GM21381 (cell line): ENCODE results near the gene SMYD3.

Experiments used
- ATAC-seq: cut with Tn5 transposase; IDR thresholded peaks from one replicate; pipeline ENCODE4 v1.9.1; 2021; ENCODE audit warnings: mild to moderate bottlenecking, moderate library complexity; ENCODE audit not compliant: unreplicated experiment

The SMYD3 gene

DNA sequence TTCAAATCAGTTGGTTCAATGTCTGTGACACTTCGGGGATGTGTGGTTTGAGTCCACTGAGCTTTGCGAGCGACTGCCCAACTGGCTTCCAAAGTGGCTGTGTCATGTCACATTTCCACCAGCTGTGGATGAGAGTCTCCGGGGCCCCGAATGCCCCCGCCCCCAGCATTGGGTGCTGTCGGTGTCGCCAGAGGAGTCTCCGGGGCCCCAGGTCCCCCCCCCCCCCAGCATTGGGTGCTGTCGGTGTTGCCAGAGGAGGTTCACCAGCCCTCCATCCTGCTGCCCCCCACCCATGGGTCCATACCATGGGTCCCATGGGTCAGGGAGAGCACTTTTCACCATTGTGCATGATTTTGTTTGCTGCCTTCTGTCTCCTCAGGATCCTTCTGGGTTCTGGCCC is 9.0 kb upstream of the SMYD3 start:
- no peak for ATAC-seq

DNA sequence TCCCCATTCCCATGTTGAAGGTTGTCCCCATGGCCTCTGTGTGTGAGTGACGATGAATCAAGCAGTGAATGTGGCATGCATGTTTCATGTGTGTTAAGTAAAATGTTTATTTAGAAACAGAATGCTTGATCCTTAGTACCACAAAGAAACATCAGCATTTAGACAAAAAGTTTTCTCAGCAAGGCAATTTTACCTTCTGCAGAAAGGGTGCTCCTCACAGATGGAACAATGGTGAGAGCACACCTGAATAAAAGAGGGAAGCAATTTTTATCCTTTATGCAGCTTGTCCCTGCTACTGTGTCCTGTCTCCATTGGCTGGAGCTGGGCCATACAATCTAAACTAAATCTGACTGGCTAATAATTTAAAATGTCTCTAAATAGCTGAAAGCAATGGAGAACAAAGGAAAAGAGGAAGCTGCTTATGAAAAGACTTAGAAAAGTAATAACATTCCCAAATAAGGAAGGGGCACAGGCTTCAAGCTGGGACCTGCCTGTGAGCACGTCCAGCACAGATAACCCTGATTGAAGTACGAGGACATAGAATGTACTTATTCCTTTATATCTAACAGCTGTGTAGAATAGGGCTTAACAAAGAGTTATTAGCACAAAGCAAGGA is 8.4 kb upstream of the SMYD3 start:
- ATAC-seq = no peak

DNA sequence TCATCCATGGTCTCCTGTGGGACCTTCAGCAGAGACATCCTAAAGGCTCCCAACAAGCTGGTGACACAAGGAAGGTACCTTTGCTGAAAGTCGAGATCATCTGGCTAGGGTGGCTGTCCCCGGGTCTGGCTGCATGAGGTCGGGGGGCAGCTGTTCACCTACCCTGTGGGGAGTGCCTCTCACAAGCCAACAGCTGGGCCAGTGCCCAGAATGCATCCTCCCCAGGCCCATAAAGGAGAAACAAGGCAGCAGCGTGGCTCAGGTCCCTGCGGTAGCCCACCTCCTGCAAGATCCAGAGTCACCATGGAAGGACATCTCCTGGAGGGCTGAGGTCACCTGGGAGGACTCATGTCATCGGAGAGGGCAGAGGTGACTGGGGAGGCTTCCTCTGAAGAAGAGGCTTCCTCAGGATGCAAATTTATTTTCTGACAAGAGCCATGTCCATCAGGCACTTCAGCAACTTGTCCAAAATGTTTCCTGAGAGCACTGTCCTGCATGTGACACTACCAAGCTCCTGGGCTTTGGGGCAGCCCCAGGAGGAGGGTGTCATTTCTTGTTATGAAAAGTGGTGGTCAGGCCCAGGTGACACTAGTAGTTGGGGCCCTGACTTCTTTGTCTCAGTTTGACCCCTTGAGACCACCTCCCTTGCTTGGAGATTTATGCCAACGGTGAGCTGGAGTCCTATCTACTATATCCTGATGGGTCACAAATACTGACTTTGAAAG is 6.7 kb upstream of the SMYD3 start:
- ATAC-seq = no peak

GRCh38 chr1:246513041-246513440 is 6.0 kb upstream of the SMYD3 start:
- no peak for ATAC-seq

DNA sequence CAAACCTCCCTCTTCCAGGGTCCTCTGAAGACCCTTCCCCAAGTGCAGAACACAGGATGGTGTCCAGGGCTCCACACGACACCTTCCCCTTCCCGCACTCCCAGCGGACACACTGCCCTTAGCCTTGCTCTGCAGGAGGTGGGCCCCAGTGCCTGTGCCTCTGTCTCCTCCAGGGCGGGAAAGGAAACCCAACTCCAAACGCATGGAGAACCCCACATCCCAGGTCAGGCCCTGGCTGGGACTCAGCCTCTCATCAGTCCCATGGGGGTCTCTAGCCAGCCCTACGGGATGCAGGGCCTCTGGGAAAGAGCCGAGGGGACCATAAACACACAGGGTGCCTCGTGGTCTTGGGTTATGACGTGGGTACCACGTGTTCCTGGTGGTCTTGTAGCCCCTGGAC is 5.6 kb upstream of the SMYD3 start:
- ATAC-seq = no peak

DNA sequence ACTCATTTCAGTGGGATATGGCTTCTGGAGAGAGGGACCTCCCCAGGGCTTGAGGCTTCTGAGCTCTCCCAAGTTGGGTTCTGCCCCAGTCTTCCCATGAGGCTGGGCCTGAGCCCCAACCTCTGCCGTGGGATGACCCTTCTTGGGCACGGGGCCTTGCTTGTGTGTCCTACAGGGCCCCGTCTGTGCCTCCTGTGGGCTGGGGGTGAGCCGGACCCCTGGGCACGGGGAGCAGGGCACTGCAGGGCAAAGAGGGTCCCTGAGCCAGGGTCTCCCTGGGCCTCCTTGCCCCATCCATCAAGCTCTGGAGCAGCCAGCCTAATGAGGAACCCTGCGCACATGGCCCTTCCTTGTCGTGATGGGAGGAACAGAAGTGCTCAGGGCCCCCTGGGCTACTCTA is 5.2 kb upstream of the SMYD3 start:
- no peak for ATAC-seq

DNA sequence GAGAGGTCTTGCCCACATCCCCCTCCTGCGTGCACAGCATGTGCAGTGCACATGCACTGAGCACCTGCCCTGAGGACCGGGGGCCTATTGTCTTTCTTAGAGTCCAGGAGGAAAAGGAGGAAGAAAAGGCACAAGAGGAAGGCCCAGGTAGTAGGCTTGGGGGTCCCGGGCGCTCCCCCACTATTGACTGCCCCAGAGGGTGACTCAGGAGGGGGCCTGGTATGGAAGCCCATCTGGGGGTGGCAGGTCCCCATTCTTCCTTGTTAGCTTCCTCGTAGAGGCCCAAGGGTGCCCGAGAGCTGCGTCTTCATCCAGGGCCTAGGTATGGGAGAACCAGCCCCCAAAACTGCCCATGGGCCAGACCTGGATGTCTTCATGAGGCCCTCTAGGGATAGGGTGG is 4.1 kb upstream of the SMYD3 start:
- ATAC-seq = no peak

DNA sequence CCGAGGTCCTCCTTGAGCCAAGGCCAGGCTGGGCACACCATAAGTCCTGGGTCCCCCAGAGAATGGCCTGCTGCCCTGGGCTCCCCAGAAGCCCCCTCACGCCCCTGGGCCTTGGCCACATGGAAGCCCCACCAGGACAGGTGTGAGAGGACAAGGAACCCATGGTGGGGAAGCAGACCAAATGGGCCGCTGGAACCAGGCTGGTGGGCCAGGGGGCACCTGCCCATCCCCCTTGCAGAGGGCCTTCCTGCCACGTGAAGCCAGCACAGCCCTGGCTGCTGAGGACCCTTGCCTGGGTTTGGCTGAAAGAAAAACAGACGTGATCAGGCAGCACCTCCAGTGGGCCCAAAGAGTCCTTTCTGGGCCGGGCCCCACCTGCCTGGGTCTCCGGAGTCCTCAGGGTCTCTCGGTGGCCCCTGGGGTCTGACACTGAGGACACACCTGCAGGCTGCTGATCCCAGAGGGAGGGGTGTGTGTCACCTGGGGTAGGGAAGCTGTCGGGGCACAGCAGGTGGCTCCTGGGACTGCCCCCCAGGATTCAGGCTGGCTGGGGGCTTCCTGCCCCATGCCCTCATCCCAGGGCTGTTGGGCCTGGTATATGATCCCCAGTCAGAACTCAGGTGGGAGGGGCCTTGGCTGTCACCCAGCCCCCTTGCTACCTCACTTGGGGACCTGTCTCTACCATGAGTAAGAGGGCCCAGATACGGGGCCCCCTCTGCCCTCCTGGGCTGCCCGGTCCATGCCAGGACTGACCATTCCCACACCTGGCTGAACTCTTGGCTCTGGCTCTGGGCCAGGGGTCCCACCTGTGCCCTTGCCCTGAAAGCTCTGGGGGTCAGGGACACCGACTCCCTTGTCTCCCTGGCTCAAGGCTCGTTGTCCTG is 3.3 kb upstream of the SMYD3 start:
- ATAC-seq = no peak

GRCh38 chr1:246508897-246509688 is 2.0 kb upstream of the SMYD3 start:
- no peak for ATAC-seq

DNA sequence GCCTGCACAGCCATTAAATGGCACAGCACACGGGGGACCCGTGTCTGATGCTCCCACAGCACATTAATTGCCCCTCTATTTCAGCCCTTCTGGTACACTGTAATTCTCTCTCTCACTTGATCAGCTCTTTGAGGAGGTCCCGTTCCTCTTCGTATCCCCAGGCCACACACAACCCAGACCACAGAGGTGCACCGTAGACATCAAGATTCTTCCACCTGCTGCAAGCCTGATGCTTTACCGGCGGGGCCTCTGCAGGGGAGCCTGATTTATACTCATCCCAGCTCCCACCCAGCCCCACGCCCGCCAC is 759 bp downstream of the SMYD3 start:
- peak; percentile 9 for ATAC-seq

GRCh38 chr1:246503341-246503740 is 3.7 kb downstream of the SMYD3 start:
- no peak for ATAC-seq

DNA sequence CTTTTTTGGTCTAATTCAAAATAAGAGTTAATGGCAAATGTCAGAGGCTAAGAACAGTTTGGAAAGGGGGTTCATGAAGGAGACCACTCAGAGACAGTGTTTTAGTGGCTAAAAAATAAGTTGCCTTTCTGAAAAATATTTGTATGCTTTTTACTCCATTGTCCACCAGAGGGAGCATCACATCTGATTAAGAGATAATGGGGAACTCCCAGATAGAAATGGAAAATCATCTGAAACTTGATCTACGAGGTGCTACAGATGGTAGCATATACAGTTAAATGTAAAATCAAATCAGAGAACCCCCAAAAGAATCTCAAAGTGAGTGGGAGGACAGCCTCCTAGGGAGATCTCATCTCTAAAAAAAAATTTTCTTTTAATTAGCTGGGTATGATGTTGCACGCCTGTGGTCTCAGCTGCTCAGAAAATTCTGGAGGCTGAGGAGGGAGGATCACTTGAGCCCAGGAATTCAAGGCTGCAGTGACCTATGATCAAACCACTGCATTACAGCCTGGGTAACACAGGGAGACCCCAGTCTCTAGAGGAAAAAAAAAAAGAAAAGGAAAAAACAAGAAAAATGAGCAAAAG is 9.7 kb downstream of the SMYD3 start:
- peak; percentile 59 for ATAC-seq

DNA sequence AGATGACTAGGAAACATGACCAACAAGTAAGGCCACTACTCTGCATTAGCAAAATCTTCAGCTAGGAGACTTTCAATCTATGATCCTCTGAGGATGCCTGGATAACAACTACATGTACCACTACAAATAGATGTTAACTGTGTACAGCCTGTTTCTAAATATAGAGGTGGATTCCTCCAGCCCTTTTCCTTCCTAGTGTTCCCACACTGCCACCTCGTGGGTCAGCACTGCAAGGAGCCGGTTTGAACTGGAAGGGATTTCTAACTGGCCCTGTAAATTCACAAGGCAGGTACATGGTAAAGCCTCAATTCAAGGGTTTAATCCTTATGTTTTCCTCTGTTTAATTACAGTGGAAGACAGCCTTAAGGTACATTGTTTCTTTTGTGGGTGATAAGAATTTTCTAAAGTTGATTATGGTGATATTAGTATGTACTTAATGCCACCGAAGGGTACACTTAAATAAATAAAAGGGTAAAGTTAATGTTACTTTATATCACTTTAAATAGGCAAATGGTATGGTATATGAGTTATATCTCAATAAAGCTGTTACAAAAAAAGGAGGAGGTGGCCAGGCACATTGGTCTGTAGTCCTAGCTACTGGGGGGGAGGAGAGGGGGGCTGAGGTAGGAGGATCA is 14.4 kb downstream of the SMYD3 start:
- ATAC-seq = no peak

DNA sequence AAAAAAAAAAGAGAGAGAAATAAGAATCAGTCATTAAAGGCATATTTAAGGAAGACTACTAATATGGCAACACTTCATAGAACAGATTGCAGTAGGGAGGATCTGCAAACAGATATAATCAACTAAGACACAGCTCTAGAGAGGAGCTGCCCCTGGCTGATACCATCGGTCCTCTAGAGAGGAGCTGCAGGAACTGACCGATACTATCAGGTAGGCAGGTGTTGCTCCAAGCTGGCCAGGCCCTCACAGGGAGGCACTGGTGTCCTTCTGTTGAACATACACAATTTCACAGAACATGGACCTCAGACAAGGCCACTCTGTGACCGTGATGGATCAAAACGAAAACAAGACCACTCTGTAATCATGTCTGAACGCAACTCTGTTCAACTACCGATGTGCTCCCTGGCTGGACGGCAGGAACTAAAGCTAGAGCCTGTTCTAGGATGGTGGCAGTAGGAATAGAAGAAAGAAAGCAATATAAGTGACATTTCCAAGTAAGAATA is 15.5 kb downstream of the SMYD3 start:
- no peak for ATAC-seq

DNA sequence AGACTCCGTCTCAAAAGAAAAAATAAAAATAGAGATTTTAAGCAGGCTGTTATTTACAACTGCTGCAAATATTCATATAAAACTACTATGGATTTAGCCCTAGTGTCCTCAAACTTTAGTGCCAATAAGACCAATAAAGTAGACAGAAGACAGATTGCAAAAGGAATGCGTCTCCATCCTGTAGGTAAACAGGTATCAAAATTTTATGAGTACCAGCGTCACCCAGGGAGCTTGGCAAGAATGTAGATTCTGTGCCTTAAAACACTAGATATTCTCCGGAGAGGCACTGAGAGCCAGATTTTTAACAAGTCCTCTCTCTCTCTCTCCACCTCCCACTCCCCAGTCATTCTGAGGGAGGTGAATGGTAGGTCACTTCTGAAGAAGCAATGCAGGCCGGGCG is 18.4 kb downstream of the SMYD3 start:
- no peak for ATAC-seq

DNA sequence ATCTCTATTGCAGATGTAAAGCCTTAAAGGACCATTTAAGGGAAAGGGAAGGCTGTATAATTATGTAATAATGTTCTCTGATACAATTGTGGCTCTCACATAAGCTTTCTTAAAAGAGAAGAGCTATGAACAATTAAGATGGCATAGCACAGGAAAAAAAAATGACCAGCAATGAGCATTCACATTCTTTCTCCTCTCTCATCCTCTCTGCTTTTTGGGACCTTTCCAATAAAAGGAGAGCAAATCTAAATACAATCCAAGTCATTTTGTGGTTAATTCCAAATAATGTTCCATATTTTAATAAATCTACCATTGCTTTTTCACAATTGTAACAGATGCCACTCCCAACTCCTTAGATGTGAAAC is 23.5 kb downstream of the SMYD3 start:
- no peak for ATAC-seq

DNA sequence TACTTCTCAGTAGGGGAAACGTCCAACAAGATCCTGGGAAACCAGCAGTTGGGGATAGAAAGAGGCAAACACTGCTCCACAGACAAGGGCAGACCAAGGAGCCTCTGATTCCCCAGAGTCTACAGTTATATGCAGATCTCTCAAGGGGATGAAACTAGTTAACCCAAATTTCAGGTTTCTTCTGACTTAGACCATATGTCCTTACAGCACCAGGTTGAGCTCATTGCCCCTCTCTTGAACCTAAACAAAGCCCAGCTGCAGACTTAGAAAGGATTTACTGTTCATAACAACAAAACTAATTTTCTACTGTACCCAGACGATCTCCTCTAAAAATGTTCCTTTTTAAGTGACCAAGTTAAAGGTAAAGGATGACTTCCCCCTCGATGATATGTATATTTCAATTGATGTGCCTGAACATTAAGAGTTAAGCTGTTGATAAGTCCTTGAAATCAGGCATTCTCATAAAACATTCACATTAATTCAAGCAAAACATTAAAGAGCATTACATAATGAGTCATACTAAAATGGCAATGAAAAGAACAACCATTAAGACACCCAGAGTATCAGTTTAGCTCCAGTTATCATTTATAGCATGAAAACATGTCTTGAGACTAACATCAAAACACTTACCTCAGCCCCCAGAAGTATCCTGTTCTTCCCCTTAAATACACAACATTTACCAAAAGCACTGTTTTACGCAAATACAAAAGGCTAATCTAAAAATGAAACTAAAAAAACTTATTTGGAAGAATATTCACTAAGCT is 24.1 kb downstream of the SMYD3 start:
- no peak for ATAC-seq

- no peak for ATAC-seq
Observed at GRCh38 chr1:246479061-246479460, 28.0 kb downstream of the SMYD3 start.

DNA sequence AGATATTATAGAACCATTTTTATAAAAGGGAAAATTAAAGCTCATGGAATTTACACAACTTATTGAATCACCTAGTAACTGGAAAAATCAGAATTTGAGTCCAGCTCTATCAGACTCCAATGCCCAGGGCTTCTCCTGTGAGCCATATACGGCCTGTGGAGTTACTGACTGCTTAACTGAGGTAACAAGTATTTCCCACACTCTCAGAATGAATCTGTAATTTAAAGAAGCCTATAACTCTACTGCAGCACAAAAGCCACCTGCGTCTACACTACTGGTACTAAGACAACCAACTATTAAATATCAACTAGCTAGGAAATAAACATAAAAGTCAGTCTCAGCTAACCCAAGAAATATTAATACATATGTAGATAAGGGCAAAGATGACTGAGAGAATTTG is 29.4 kb downstream of the SMYD3 start:
- ATAC-seq = no peak

GRCh38 chr1:246476771-246477170 is 30.3 kb downstream of the SMYD3 start:
- no peak for ATAC-seq
